Erythroblast (primary cell): Measurements from ENCODE around the gene SLC38A1.

Source experiments
- GATA1 ChIP-seq: IDR thresholded peaks from 2 replicates; pipeline ENCODE4 v1.6.1; 2011; ENCODE audit warnings: low read depth, mild to moderate bottlenecking, control low read depth, low read length, moderate library complexity
- POLR2A ChIP-seq: IDR thresholded peaks from 2 replicates; pipeline ENCODE4 v1.6.1; 2011; ENCODE audit warnings: mild to moderate bottlenecking, low read length

GRCh38 chr12:46177837-46178608 lies 90.8 kb downstream of the SLC38A1 start:
- TF ChIP-seq POLR2A (no peak), GATA1 (no peak)
